ACC112 (cell line): ENCODE measurements around the gene ZNF746.
"Not testable (repeated sequence)": the region's sequence is repeated elsewhere in the genome, so short reads cannot be mapped to it uniquely, and the experiment has no call there.

ENCODE experiments used
- H2AFZ ChIP-seq: fragments of 200-600 bp; sonication (generic); one replicate; pipeline ENCODE4 v1.6.0; 2017; ENCODE audit warnings: antibody characterized with exemption, low read length; ENCODE audit not compliant: unreplicated experiment
- H3K27ac ChIP-seq: fragments of 200-600 bp; sonication (generic); 2 replicates; pipeline ENCODE4 v1.5.1; 2014; ENCODE audit warnings: low read depth, mild to moderate bottlenecking, antibody characterized with exemption, low read length, moderate library complexity
- H3K27me3 ChIP-seq: fragments of 200-600 bp; sonication (generic); 2 replicates; pipeline ENCODE4 v1.6.1; 2014; ENCODE audit warnings: mild to moderate bottlenecking, antibody characterized with exemption, low read length, moderate library complexity, mixed read lengths; ENCODE audit not compliant: insufficient read depth
- H3K36me3 ChIP-seq: fragments of 200-600 bp; sonication (generic); 2 replicates; pipeline ENCODE4 v1.6.1; 2016; ENCODE audit warnings: mild to moderate bottlenecking, antibody characterized with exemption, low read length, moderate library complexity, mixed read lengths; ENCODE audit not compliant: insufficient read depth
- H3K4me1 ChIP-seq: fragments of 200-600 bp; sonication (generic); one replicate; pipeline ENCODE4 v1.6.1; 2016; ENCODE audit warnings: low read length, mixed read lengths; ENCODE audit not compliant: insufficient read depth, unreplicated experiment, control insufficient read depth
- H3K4me3 ChIP-seq: fragments of 200-600 bp; sonication (generic); 2 replicates; pipeline ENCODE4 v1.5.1; 2014; ENCODE audit warnings: mild to moderate bottlenecking, low read depth, low read length
- H3K79me2 ChIP-seq: fragments of 200-600 bp; sonication (generic); one replicate; pipeline ENCODE4 v1.6.0; 2016; ENCODE audit warnings: low read length; ENCODE audit not compliant: control insufficient read depth, unreplicated experiment, insufficient read depth

Gene ZNF746

GRCh38 chr7:149505551-149505950 lies 7.9 kb upstream of the ZNF746 start:
- Histone ChIP-seq H3K36me3 (no peaks in the 10 kb centered on the region), H3K27ac (no peak overlapping the region), H3K27me3 (peaks cover 28% of the 10 kb centered on the region), H2AFZ (no peak overlapping the region), H3K4me1 (no peaks in the 10 kb centered on the region), H3K79me2 (no peaks in the 10 kb centered on the region), H3K4me3 (no peak overlapping the region)

DNA sequence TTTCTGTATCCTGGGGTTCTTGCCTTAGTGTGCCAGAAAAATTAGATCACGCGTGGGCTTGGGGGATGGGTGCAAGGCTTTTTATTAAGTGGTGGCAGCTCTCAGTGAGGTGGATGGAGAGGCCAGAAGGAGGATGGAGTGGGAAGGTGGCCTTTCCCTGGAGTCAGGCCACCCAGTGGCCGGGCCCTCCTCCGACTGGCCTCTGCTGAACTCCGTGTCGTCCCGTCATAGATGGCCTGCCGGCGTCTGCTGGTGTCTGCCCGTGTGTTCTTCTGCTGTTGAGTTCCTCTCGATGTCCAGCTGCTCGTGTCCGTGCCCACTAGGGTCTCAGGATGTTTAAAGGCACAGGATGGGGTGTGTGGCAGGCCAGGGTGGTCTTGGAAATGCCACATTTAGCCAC lies 4.0 kb upstream of the ZNF746 start:
- Histone ChIP-seq H3K4me3 (no peak overlapping the region), H3K27me3 (peaks cover 28% of the 10 kb centered on the region), H3K4me1 (no peaks in the 10 kb centered on the region), H2AFZ (no peak overlapping the region), H3K27ac (no peak overlapping the region), H3K79me2 (peaks cover 7% of the 10 kb centered on the region), H3K36me3 (no peaks in the 10 kb centered on the region)

DNA sequence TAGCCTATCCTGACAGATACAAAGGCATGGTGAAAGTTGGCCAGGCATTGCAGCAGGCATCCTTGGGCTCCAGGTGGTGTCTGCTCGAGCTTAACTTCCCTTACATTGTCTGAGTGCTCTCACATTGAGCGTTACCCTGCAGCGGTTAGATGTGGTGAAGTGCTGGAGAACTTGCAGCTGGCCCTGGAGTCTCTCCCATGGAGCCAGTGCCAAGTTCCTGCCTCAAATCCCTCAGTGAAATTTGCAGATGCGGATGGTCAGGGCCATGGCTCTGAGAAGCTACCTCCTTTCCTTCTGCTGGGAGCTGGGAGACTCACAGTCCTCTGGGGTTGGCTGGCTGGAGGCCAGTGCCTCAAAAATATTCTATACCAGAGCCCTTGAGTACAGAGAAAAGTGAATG lies 3.3 kb upstream of the ZNF746 start:
- no peak overlapping the region for H3K27ac ChIP-seq
- H3K4me3 ChIP-seq, result no peak overlapping the region
- peaks cover 28% of the 10 kb centered on the region for H3K27me3 ChIP-seq
- peaks cover 12% of the 10 kb centered on the region for H3K79me2 ChIP-seq
- peaks cover under 1% of the 10 kb centered on the region for H3K4me1 ChIP-seq
- no peaks in the 10 kb centered on the region for H3K36me3 ChIP-seq
- no peak overlapping the region for H2AFZ ChIP-seq

DNA sequence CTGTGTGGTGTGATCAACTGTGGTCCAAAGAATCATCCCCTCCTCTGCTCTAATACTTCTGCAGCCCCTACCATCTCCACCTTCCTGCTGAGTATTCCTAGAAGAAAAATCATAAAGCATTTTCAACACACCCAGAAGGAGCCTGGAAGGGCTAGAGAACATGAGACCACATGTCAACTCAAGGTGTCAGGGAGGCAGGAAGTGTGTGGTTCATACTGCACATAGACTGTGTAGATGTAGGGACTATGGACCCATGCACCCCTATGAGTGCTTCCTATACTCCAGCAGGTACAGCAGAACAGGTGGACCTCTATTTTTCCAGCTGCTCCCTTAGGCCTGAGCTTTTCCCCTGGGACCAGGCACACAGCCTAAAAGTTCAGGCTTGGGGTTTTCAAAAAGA lies 2.6 kb upstream of the ZNF746 start:
- Histone ChIP-seq H2AFZ (no peak overlapping the region), H3K27ac (no peak overlapping the region), H3K27me3 (peaks cover 28% of the 10 kb centered on the region), H3K4me1 (peaks cover 8% of the 10 kb centered on the region), H3K36me3 (no peaks in the 10 kb centered on the region), H3K79me2 (peaks cover 20% of the 10 kb centered on the region), H3K4me3 (no peak overlapping the region)

DNA sequence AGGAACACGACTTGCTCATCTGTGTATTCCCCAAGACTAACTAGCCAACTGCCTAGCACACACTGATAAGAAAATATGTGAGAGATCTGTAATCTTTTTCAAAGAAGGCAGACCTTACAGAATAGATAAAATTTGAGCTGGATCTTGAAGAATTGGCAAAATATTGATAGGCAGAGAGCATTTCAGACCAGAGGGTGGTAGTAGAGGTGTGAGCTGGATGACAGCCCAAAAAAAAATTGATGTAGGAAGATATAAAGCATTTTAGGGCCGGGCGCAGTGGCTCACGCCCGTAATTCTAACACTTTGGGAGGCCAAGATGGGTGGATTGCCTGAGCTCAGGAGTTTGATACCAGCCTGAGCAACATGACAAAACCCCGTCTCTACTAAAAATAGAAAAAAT lies 1.2 kb upstream of the ZNF746 start:
- Histone ChIP-seq H3K79me2 (peaks cover 28% of the 10 kb centered on the region), H3K27ac (no peak overlapping the region), H3K4me1 (peaks cover 15% of the 10 kb centered on the region), H3K4me3 (no peak overlapping the region), H2AFZ (no peak overlapping the region), H3K27me3 (peaks cover 20% of the 10 kb centered on the region), H3K36me3 (0 out of 2 replicates have a peak, but pooled peaks cover under 1% of the 10 kb centered on the region)

DNA sequence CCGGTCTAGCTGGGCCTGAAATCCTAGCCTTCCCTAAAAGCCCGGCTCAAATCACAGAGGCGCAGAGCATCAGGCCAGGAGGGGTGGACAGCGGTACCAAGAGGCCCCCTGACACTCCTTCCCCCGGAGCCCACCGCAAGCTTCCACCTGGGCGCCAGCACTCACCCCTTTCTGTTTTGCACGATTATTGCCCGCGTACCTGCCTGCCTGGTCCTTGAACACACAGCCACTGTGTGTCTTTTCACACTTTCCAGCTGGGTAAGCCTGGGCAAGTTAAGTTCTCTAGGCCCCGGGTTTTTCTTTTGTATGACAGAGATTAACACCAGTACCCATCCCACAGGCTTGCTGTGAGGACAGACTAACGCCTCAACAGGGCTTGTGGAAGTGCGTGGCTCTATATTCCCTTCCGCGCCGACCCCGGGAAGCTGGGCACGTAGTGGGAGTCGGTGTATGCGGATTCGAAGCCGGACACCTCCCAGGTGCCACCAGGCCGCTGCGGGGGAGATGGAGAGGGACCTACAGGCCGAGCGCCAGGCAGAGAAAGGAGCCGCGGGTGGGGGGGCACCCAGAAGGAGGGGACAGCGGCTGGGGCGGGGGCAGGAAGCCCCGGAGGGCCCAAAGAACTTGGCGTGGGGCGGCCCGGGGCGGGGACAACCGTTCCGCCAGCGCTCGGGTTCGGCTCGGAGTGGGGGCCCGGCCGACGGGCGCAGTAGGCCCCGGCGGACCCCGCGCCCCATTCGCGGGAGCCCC lies 792 bp downstream of the ZNF746 start:
- H3K36me3 ChIP-seq, result peaks cover 13% of the 10 kb centered on the region; the same call in 1 of the 2 replicates
- H2AFZ ChIP-seq, result peak overlapping the region; percentile 93
- H3K4me1 ChIP-seq, result peaks cover 15% of the 10 kb centered on the region
- H3K27me3 ChIP-seq, result 0 out of 2 replicates have a peak, but pooled peaks cover 8% of the 10 kb centered on the region
- H3K27ac ChIP-seq, result peak overlapping the region; percentile 60; the same call in 1 of the 2 replicates
- H3K4me3 ChIP-seq, result peak overlapping the region; percentile 98
- peaks cover 28% of the 10 kb centered on the region for H3K79me2 ChIP-seq

GRCh38 chr7:149495785-149496641 lies 1.6 kb downstream of the ZNF746 start:
- Histone ChIP-seq H3K4me3 (peak overlapping the region; percentile 98), H3K79me2 (peaks cover 28% of the 10 kb centered on the region), H2AFZ (no peak overlapping the region), H3K27me3 (0 out of 2 replicates have a peak, but pooled peaks cover 3% of the 10 kb centered on the region), H3K36me3 (peaks cover 16% of the 10 kb centered on the region; the same call in 1 of the 2 replicates), H3K4me1 (peaks cover 15% of the 10 kb centered on the region), H3K27ac (peak overlapping the region; percentile 60; the same call in 1 of the 2 replicates)

DNA sequence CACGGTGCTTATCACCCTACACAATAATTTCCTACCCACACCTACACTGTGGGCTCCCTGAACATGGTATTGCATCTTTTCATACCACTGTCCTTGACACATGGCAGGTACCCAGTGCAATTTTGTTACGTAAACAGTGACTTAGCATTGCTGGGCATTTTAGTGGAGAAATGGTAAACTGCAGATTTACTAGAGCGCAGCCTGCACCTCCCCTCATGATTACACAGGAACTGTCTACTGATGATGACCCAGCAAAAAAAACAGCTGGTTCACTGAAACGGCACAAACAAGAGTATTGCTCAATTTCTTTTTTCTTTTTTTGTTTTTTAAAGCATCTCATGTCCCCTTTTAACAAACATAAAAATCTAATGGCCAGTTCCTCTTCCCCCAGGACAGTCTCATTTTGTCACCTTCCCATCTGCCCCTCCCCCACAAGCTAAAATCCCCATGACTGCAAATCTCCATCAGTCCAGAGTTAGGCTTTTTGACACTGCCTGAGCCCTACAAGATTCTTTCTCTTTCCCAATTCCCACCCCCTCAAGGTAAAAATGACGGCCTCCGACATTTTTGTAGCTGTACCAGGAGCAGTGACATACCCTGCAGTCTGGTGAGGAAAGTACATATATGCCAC lies 2.8 kb downstream of the ZNF746 start:
- H3K36me3 ChIP-seq, result peaks cover 16% of the 10 kb centered on the region; the same call in 1 of the 2 replicates
- H3K27me3 ChIP-seq, result no peaks in the 10 kb centered on the region
- H3K4me1 ChIP-seq, result peaks cover 15% of the 10 kb centered on the region
- H3K4me3 ChIP-seq, result no peak overlapping the region
- no peak overlapping the region for H2AFZ ChIP-seq
- peak overlapping the region; percentile 16; the same call in 1 of the 2 replicates for H3K27ac ChIP-seq
- H3K79me2 ChIP-seq, result peaks cover 28% of the 10 kb centered on the region

DNA sequence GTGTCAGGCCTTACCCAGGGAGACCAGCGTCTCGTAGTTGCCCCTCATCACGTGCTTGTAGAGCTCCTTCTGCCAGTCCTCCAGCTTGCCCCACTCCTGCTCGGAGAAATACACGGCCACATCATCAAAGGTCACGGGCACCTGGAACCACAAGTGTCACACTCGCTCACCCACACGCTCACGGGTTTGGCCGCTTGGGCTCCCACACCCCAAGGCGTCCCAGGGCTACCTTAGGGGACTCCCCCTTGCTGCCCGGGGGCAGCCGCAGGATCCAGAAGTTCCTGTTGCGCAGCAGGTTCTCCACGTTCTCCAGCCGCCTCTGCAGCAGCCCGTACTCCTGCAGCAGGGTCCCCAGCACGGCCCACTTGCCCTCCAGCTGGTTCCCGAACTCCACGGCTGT lies 3.6 kb downstream of the ZNF746 start:
- not testable (repeated sequence) for H3K27me3 ChIP-seq, H3K27ac ChIP-seq, H3K4me3 ChIP-seq, H2AFZ ChIP-seq
- peaks cover 19% of the 10 kb centered on the region; the same call in 1 of the 2 replicates for H3K36me3 ChIP-seq
- peaks cover 15% of the 10 kb centered on the region for H3K4me1 ChIP-seq
- H3K79me2 ChIP-seq, result peaks cover 28% of the 10 kb centered on the region

DNA sequence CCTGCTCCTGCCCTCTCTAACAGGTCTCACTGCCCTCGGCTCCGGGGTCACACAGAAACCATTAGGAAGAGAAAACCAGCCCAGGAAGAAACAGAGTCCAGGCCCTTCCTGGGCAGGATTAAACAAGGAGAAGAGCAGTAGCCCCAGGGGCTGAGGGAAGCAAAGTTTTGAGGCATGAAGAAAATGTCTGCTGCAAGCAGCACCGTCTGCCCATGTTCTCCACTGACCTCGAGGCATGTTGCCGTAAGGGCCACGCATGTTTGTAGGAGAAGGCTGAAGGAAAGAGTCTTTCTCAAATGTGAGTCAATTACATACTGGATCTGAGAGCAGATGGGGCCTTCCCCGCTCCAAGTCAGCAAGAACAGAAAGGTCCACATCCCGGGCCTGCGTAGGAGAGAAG lies 4.2 kb downstream of the ZNF746 start:
- no peak overlapping the region for H3K4me3 ChIP-seq
- no peak overlapping the region for H2AFZ ChIP-seq
- H3K27me3 ChIP-seq, result no peaks in the 10 kb centered on the region
- H3K4me1 ChIP-seq, result peaks cover 15% of the 10 kb centered on the region
- H3K36me3 ChIP-seq, result peaks cover 19% of the 10 kb centered on the region; the same call in 1 of the 2 replicates
- peaks cover 28% of the 10 kb centered on the region for H3K79me2 ChIP-seq
- H3K27ac ChIP-seq, result no peak overlapping the region
